ENCODE data around the gene AVP. TPM values are rescaled to one million over a fixed set of nuclear protein-coding genes. Genes with fewer than 3 reads are reported as not detected.
A peak's percentile ranks its signal among the peaks of the same experiment; 100 is the strongest.
"Not testable (repeated sequence)": the region's sequence is repeated elsewhere in the genome, so short reads cannot be mapped to it uniquely, and the experiment has no call there.

Gene AVP
- total and polyA plus RNA-seq, 8 donors = not detected

- no peak overlapping the region for H3K27ac ChIP-seq
- intact Hi-C loops (cut with DNase I; ENCODE audit: low total_unique reads) = no loop called here
- H3K36me3 ChIP-seq = no peaks in the 10 kb centered on the region
- DNase-seq = peak in 1 of 2 donors; percentile 38
- TF ChIP-seq EP300 (IDR thresholded peaks at IDR 0.05) = no peak
- peak in 1 of 7 experiments; percentile 16 for TF ChIP-seq CTCF (IDR thresholded peaks at IDR 0.05)
- H3K4me3 ChIP-seq = no peak overlapping the region
- H3K27me3 ChIP-seq = peaks cover 5 to 35% (median 21%) of the 10 kb centered on the region in 3 donors
- 66 to 85% (median 75%) methylated on average over 8 of the region's 8 CpGs for WGBS, 5 donors
- H3K9me3 ChIP-seq = no peaks in the 10 kb centered on the region
- H3K4me1 ChIP-seq = peaks cover 10 to 16% (median 14%) of the 10 kb centered on the region in 4 donors
Measured at GRCh38 chr20:3068986-3069900, 15.3 kb downstream of the AVP start.

- intact Hi-C loops (cut with DNase I; ENCODE audit: low total_unique reads) = no loop called here
- peaks cover 5 to 28% (median 21%) of the 10 kb centered on the region in 3 donors for H3K27me3 ChIP-seq
- no peak for TF ChIP-seq POLR2A (IDR thresholded peaks at IDR 0.05)
- TF ChIP-seq EP300 (IDR thresholded peaks at IDR 0.05) = no peak
- TF ChIP-seq CTCF (IDR thresholded peaks at IDR 0.05) = no peak
- no peak for TF ChIP-seq POLR2AphosphoS5 (IDR thresholded peaks at IDR 0.05)
- H3K4me3 ChIP-seq = no peak overlapping the region
- peaks cover 10 to 16% (median 14%) of the 10 kb centered on the region in 4 donors for H3K4me1 ChIP-seq
- H3K27ac ChIP-seq = no peak overlapping the region
- H3K9me3 ChIP-seq = no peaks in the 10 kb centered on the region
- no peaks in the 10 kb centered on the region for H3K36me3 ChIP-seq
- 51 to 67% (median 66%) methylated on average over 8 of the region's 8 CpGs for WGBS, 5 donors
- no peak for DNase-seq
Measured at GRCh38 chr20:3068075-3068474, 16.4 kb downstream of the AVP start.

GRCh38 chr20:3067139-3068014 lies 17.1 kb downstream of the AVP start:
- no peak for TF ChIP-seq POLR2AphosphoS5 (IDR thresholded peaks at IDR 0.05)
- TF ChIP-seq POLR2A (IDR thresholded peaks at IDR 0.05) = no peak
- TF ChIP-seq CTCF (IDR thresholded peaks at IDR 0.05) = no peak
- TF ChIP-seq EP300 (IDR thresholded peaks at IDR 0.05) = no peak
- H3K9me3 ChIP-seq = no peaks in the 10 kb centered on the region
- intact Hi-C loops (cut with DNase I; ENCODE audit: low total_unique reads) = no loop called here
- no peaks in the 10 kb centered on the region for H3K36me3 ChIP-seq
- H3K4me3 ChIP-seq = no peak overlapping the region
- H3K27me3 ChIP-seq = peaks cover 5 to 21% (median 15%) of the 10 kb centered on the region in 3 donors
- peaks cover 10 to 13% (median 12%) of the 10 kb centered on the region in 4 donors for H3K4me1 ChIP-seq
- no peak overlapping the region for H3K27ac ChIP-seq
- DNase-seq = no peak
- WGBS, 5 donors = 63 to 76% (median 70%) methylated on average over 23 of the region's 23 CpGs

- 72 to 85% (median 82%) methylated on average over 6 of the region's 6 CpGs for WGBS, 5 donors
- H3K27me3 ChIP-seq; DNase-seq; intact Hi-C loops (cut with DNase I; ENCODE audit: low total_unique reads); H3K36me3 ChIP-seq; H3K4me1 ChIP-seq; H3K9me3 ChIP-seq; H3K27ac ChIP-seq; H3K4me3 ChIP-seq: not testable (repeated sequence)
Measured at GRCh38 chr20:3064119-3064518, 20.4 kb downstream of the AVP start.

All from stomach (tissue), 9 donors.